Heart right ventricle (tissue), 16 donors: ENCODE results near the gene ARF1. TPM values are rescaled to one million over a fixed set of nuclear protein-coding genes. Genes with fewer than 3 reads are reported as not detected.

Source experiments
- ATAC-seq, 8 donors: fragments of 200-7000 bp; cut with Tn5 transposase; one replicate each; pipeline ENCODE4 v1.9.1; 2020; ENCODE audit warnings: mild to moderate bottlenecking in 8 of 8, moderate library complexity in 8 of 8, moderate number of reproducible peaks in 1 of 8
- DNase-seq, 2 donors: peaks; one replicate each; pipeline ENCODE4 v3.0.0-alpha.2; 2020
- H3K27ac ChIP-seq, 10 donors: fragments of 200-600 bp; sonication (generic) in 2 of 10; one replicate each; pipeline versions ENCODE4 v1.5.0 to v1.8.0; 2020 to 2022; ENCODE audit warnings: mild to moderate bottlenecking in 3 of 10
- H3K27me3 ChIP-seq, 7 donors: fragments of 200-600 bp; one replicate each; pipeline ENCODE4 v1.8.0; 2021 to 2022; ENCODE audit warnings: mild to moderate bottlenecking in 2 of 7
- H3K36me3 ChIP-seq, 9 donors: fragments of 200-600 bp; sonication (generic) in 1 of 9; one replicate each; pipeline versions ENCODE4 v1.5.0 to v1.8.0; 2020 to 2022; ENCODE audit warnings: mild to moderate bottlenecking in 2 of 9
- H3K4me1 ChIP-seq, 9 donors: fragments of 200-600 bp; sonication (generic) in 1 of 9; one replicate each; pipeline versions ENCODE4 v1.5.0 to v1.8.0; 2020 to 2022; ENCODE audit warnings: mild to moderate bottlenecking in 4 of 9
- H3K4me3 ChIP-seq, 10 donors: fragments of 200-600 bp; sonication (generic) in 2 of 10; one replicate each; pipeline versions ENCODE4 v1.5.0 to v1.8.0; 2020 to 2022; ENCODE audit warnings: mild to moderate bottlenecking in 7 of 10, moderate library complexity in 2 of 10
- H3K9me3 ChIP-seq, 11 donors: fragments of 200-600 bp in 10 of 11; sonication (generic) in 2 of 11; one replicate each; pipeline versions ENCODE4 v1.5.0 to v1.8.0; 2013 to 2022; ENCODE audit warnings: mild to moderate bottlenecking in 2 of 11, control low read depth in 1 of 11, moderate library complexity in 1 of 11
- WGBS, 2 donors: extraction: QIAGEN DNeasy Blood & Tissue Kit; methylation state at CpG; one replicate each; pipeline ENCODE4 v1.1.7; 2013; ENCODE audit warnings: inconsistent platforms in 1 of 2; 5-methylcytosine and 5-hydroxymethylcytosine counted together
- intact Hi-C, 10 donors: fragments of 100-400 bp; cut with DNase I; formaldehyde crosslinking; loops; one replicate each; pipeline versions ENCODE4 v1.11.1 to v1.14.2; 2022
- polyA plus RNA-seq, 2 donors: library from polyadenylated mRNA; stranded (reverse); fragments of 200-250 nt; gene quantifications; one replicate each; pipeline ENCODE4 v1.2.3, GENCODE V29; 2013
- total RNA-seq, 10 donors: library from RNA; stranded (reverse); fragmentation: NEBNext Ultra II Directional in 3 of 10; extraction: Animal tissue kit (Norgen Biotek cat#: 25700) in 3 of 10; gene quantifications; one replicate each; pipeline versions ENCODE4 v1.2.1 to v1.2.4, GENCODE V29; 2021 to 2023
- TF ChIP-seq, protein P1 (sequence below), 9 donors: fragments of 200-600 bp; sonication (generic) in 2 of 9; IDR thresholded peaks; one replicate each; pipeline versions ENCODE4 v1.5.0 to v1.8.0; 2021 to 2022; ENCODE audit warnings: antibody characterized with exemption in 9 of 9, mild to moderate bottlenecking in 5 of 9, moderate library complexity in 1 of 9
- donor health status: Arrhythmogenic right ventricular cardiomyopathy.
- donor health status: ischemic (EF 13 %, LVEDD 7.1; RV severe dilation, severe dysfunction).
- donor health status: healthy with polysubstance abuse.
- donor health status: DM: no; HTN: yes; CAD: no.
- donor health status: DM: no; HTN: no; CAD: no.
- donor health status: ischemic (EF 25% LVEDD 6.9; RV normal size, moderate dysfunction).
- donor health status: ischemic (EF 25% LVEDD 5.7; RV mildly dilated, moderate dysfunction).
- donor health status: healthy.
- donor health status: DM: yes; HTN: yes; CAD: no.
- donor health status: Ischemic cardiomyopathy.
- donor health status: ischemic (EF 35%, LVEDD 5.7; RV mildly dilated, moderate dysfunction).
- donor health status: nonischemic (EF 11% LVEDD 7.7; RV severe dilation, severe dysfunction).
- donor health status: DM: yes; HTN: yes; CAD: no.
- donor health status: PGD.
- donor health status: ischemic (EF 29% LVEDD 5.4; RV normal size, mild dysfunction).
- donor health status: nonischemic (EF 23%, LVEDD 6.1; RV moderate dilation, normal function).

Gene ARF1
- total and polyA plus RNA-seq, 12 donors: 204 to 498 (median 338) TPM

DNA sequence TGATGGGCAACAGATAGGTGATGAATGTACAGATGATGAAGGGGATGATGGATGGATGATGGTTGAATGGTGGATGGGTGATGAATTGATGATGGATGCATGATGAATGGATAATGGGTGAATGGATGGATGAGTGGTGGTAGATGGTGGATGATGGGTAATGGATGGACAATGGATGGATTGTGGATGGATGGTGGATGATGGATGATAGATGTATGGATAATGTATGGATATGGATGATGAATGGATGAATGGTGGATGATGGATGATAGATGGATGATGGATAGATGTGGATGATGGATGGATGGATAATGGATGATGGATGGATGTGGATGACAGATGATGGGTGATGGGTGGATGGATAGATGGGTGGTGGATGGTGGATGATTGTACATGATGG, 40.0 kb upstream of the ARF1 start:
- Histone ChIP-seq H3K27ac (no peak overlapping the region), H3K4me3 (no peak overlapping the region), H3K36me3 (no peaks in the 10 kb centered on the region), H3K9me3 (no peaks in the 10 kb centered on the region), H3K4me1 (peaks cover 0 to 4% (median 0%) of the 10 kb centered on the region in 9 donors), H3K27me3 (peaks cover 0 to 45% (median 28%) of the 10 kb centered on the region in 7 donors)
- ATAC-seq (no peak), DNase-seq (no peak)
- TF ChIP-seq, protein P1, sequence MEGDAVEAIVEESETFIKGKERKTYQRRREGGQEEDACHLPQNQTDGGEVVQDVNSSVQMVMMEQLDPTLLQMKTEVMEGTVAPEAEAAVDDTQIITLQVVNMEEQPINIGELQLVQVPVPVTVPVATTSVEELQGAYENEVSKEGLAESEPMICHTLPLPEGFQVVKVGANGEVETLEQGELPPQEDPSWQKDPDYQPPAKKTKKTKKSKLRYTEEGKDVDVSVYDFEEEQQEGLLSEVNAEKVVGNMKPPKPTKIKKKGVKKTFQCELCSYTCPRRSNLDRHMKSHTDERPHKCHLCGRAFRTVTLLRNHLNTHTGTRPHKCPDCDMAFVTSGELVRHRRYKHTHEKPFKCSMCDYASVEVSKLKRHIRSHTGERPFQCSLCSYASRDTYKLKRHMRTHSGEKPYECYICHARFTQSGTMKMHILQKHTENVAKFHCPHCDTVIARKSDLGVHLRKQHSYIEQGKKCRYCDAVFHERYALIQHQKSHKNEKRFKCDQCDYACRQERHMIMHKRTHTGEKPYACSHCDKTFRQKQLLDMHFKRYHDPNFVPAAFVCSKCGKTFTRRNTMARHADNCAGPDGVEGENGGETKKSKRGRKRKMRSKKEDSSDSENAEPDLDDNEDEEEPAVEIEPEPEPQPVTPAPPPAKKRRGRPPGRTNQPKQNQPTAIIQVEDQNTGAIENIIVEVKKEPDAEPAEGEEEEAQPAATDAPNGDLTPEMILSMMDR (IDR thresholded peaks at IDR 0.05): no peak
- intact Hi-C loops: no loop called here

DNA sequence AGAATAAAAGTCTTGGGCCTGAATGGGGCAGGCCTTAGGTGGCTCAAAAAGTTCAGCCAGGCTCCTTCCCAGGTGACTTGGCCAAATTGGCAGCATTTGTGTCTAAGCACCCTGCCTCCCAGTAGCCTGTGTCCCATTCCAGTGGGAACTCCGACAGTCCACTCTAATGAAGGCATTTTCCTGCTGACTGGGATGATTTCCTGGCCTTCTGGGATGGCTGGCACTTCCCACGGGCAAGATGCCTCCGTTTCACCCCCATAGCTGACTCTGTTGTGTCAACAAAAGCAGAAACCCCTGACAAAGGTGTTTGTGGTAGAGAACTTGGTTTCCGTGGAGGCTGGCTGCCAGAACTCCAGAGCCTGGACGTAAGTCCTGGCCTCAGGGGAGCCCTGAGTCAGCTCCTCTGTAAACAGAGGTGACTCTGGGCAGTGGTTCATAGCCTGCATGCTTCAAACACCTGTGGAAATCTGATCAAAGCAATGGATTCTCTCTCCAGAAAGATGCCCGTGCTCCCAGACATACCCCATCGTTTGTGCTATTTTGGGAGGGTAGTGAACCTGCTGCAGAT, 39.1 kb upstream of the ARF1 start:
- WGBS, 2 donors: 49% methylated on average over 7 of the region's 7 CpGs
- no peak for DNase-seq
- Histone ChIP-seq H3K4me3 (no peak overlapping the region), H3K4me1 (no peaks in the 10 kb centered on the region), H3K9me3 (no peaks in the 10 kb centered on the region), H3K27me3 (peaks cover 0 to 36% (median 20%) of the 10 kb centered on the region in 7 donors), H3K27ac (no peak overlapping the region), H3K36me3 (no peaks in the 10 kb centered on the region)
- TF ChIP-seq, protein P1 (IDR thresholded peaks at IDR 0.05): no peak
- intact Hi-C loops: no loop called here
- no peak for ATAC-seq

DNA sequence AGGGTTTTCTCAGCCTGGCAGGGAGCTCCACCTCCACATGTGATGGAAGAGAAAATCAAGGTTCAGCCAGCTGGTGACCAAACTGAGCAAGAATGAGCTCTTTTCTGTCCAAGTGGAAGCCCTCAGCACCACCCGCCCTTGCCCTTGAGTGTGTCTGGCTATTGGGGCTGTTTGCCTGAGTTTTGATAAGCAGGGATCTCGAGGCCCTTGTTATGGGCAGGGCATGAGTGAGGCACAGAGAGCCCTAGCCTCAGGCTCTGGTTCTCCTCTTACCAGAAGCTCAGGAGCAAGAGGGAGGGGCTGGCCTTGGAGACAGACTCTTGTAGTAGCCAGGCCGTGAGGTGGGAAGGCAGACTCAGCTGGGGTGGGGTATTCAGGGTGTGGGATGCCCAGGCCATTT, 37.5 kb upstream of the ARF1 start:
- ATAC-seq (no peak), DNase-seq (no peak)
- no peak overlapping the region for H3K27ac ChIP-seq
- H3K4me3 ChIP-seq: no peak overlapping the region
- no peaks in the 10 kb centered on the region for H3K9me3 ChIP-seq
- intact Hi-C loops: no loop called here
- H3K36me3 ChIP-seq: no peaks in the 10 kb centered on the region
- TF ChIP-seq, protein P1 (IDR thresholded peaks at IDR 0.05): no peak
- H3K27me3 ChIP-seq: peaks cover 0 to 25% (median 11%) of the 10 kb centered on the region in 7 donors
- no peaks in the 10 kb centered on the region for H3K4me1 ChIP-seq
- 59 to 76% methylated on average over 3 of the region's 3 CpGs for WGBS, 2 donors

DNA sequence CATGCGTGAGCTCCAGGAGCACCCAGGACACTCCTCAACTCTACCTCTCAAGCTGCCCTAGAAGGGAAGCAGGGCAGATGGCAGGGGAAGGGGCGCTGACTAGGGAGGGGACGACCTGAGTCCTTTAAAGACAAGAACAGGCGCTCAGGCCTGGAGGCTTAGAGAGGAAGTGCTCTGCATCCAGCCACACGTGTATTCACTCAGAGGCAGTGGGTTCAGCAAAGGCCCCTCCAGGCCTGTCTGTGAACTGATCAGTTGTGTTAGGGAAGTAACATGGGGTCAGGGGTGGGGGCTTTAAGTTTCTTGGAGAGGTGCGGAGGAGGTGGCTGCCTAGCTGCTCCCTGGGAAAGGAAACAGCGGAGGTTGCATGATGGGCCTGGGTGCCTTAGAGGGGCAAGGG, 37.1 kb upstream of the ARF1 start:
- intact Hi-C loops: no loop called here
- H3K4me1 ChIP-seq: no peaks in the 10 kb centered on the region
- 74 to 83% methylated on average over 7 of the region's 7 CpGs for WGBS, 2 donors
- TF ChIP-seq, protein P1 (IDR thresholded peaks at IDR 0.05): no peak
- H3K4me3 ChIP-seq: no peak overlapping the region
- no peak for DNase-seq
- H3K9me3 ChIP-seq: no peaks in the 10 kb centered on the region
- no peaks in the 10 kb centered on the region for H3K36me3 ChIP-seq
- no peak overlapping the region for H3K27ac ChIP-seq
- ATAC-seq: no peak
- peaks cover 0 to 25% (median 7%) of the 10 kb centered on the region in 7 donors for H3K27me3 ChIP-seq
